K562 (cell line): ENCODE data around the gene SIGLEC1. TPM values are rescaled to one million over a fixed set of nuclear protein-coding genes. Genes with fewer than 3 reads are reported as not detected.

ENCODE experiments used
- ATAC-seq: fragments of 200-7000 bp; cut with Tn5 transposase; 3 replicates; pipeline ENCODE4 v1.9.1; 2020; ENCODE audit warnings: moderate library complexity
- BruUV-seq: library from RNA; stranded (reverse); fragments of 400-500 nt; replicated peaks from 2 replicates; lab custom pipeline; 2021; lab: Mats Ljungman, UMichigan
- CTCF ChIA-PET: fragments of 300-600 bp; formaldehyde crosslinking; extraction: SDS; loops from one replicate; lab custom pipeline; 2021; ENCODE audit warnings: low intra/inter-chr PET ratio; lab: Yijun Ruan, JAX
- POLR2A ChIA-PET: fragments of 300-600, 350-650 bp; sonication (Branson Sonifier 250); formaldehyde crosslinking; extraction: SDS; loops from one replicate; lab custom pipeline; 2021; ENCODE audit warnings: antibody characterized with exemption, inconsistent platforms; lab: Yijun Ruan, JAX
- DNase-seq, 4 experiments: peaks; one replicate each; pipeline versions ENCODE4 v3.0.0 to v3.0.0-alpha.2; 2011 to 2018; ENCODE audit warnings: low spot score in 3 of 4, mixed read lengths in 3 of 4; ENCODE audit errors: extremely low read depth in 1 of 4
- FAIRE-seq: peaks from 2 replicates; lab custom pipeline; 2011; peaks lifted over from hg19 to GRCh38; lab: Jason Lieb, UNC
- H2AFZ ChIP-seq: 2 replicates; pipeline ENCODE4 v1.6.0; 2011; ENCODE audit warnings: low read depth, low read length, control low read depth, inconsistent platforms
- H3K27ac ChIP-seq: fragments of 200-600 bp; 3 replicates; pipeline ENCODE4 v1.8.0; 2011; ENCODE audit warnings: low read depth, mild to moderate bottlenecking, control low read depth, inconsistent platforms, low read length, moderate library complexity, mixed read lengths; ENCODE audit errors: extremely low read depth
- H3K27me3 ChIP-seq, 2 experiments: fragments of 300-600 bp in 1 of 2; 2 replicates in 1 of 2; 3 replicates in 1 of 2; pipeline versions ENCODE4 v1.6.0 to v1.8.0; 2011; ENCODE audit warnings: inconsistent platforms in 2 of 2, low read length in 2 of 2, mild to moderate bottlenecking in 1 of 2, mixed read lengths in 1 of 2, moderate library complexity in 1 of 2; ENCODE audit not compliant: control insufficient read depth in 2 of 2, insufficient read depth in 2 of 2
- H3K36me3 ChIP-seq: fragments of 300-600 bp; 3 replicates; pipeline ENCODE4 v1.8.0; 2011; ENCODE audit warnings: mild to moderate bottlenecking, low read length, inconsistent platforms; ENCODE audit not compliant: control insufficient read depth, insufficient read depth
- H3K4me1 ChIP-seq, 2 experiments: fragments of 200-600 bp in 1 of 2; replicated peaks in 1 of 2; 2 replicates in 1 of 2; 3 replicates in 1 of 2; pipeline versions ENCODE4 v1.5.1 to v1.8.0; 2011; ENCODE audit warnings: inconsistent platforms in 2 of 2, low read length in 2 of 2, mild to moderate bottlenecking in 1 of 2, mixed read lengths in 1 of 2, moderate library complexity in 1 of 2; ENCODE audit not compliant: control insufficient read depth in 2 of 2, insufficient read depth in 2 of 2
- H3K4me2 ChIP-seq: 2 replicates; pipeline ENCODE4 v1.6.1; 2011; ENCODE audit warnings: low read length, control low read depth, inconsistent platforms, mixed read lengths; ENCODE audit not compliant: insufficient read depth
- H3K4me3 ChIP-seq: fragments of 200-600 bp; sonication (generic), shearing (Covaris generic); 2 replicates; pipeline ENCODE4 v1.5.1; 2016; ENCODE audit warnings: control low read depth, inconsistent platforms
- H3K79me2 ChIP-seq: fragments of 200-600 bp; 3 replicates; pipeline ENCODE4 v1.8.0; 2011; ENCODE audit warnings: low read length, inconsistent platforms; ENCODE audit not compliant: control insufficient read depth, insufficient read depth
- H3K9ac ChIP-seq, 2 experiments: 2 replicates each; pipeline versions ENCODE4 v1.6.0 to v1.6.1; 2011; ENCODE audit warnings: low read depth in 2 of 2, low read length in 2 of 2, control low read depth in 1 of 2, inconsistent platforms in 1 of 2, mild to moderate bottlenecking in 1 of 2, mixed read lengths in 1 of 2; ENCODE audit not compliant: insufficient read depth in 1 of 2
- H3K9me1 ChIP-seq: one replicate; pipeline ENCODE4 v1.6.0; 2011; ENCODE audit warnings: inconsistent platforms, mild to moderate bottlenecking, low read length, moderate library complexity; ENCODE audit not compliant: control insufficient read depth, insufficient read depth
- H3K9me3 ChIP-seq: replicated peaks from 2 replicates; pipeline ENCODE4 v1.5.1; 2011; ENCODE audit warnings: low read depth, low read length, inconsistent platforms; ENCODE audit not compliant: control insufficient read depth, insufficient read depth
- H4K20me1 ChIP-seq: replicated peaks from 2 replicates; pipeline ENCODE4 v1.6.1; 2011; ENCODE audit warnings: low read length, inconsistent platforms, mixed read lengths; ENCODE audit not compliant: control insufficient read depth, insufficient read depth
- SREBF2 ChIP-seq: sonication (generic); formaldehyde crosslinking; IDR thresholded peaks from 2 replicates; pipeline ENCODE4 v1.4.0; 2020; ENCODE audit warnings: mild to moderate bottlenecking, missing genetic modification reagents
- TOE1 ChIP-seq, 2 experiments: fragments of 450-650 bp in 1 of 2; sonication (generic) in 1 of 2; formaldehyde crosslinking in 1 of 2; IDR thresholded peaks; 2 replicates each; pipeline versions ENCODE4 v1.7.1 to v1.8.0; 2016 to 2022; ENCODE audit warnings: borderline replicate concordance in 2 of 2, mild to moderate bottlenecking in 2 of 2, antibody characterized with exemption in 1 of 2, inconsistent platforms in 1 of 2, low read depth in 1 of 2, missing genetic modification reagents in 1 of 2, moderate library complexity in 1 of 2
- ZNF277 ChIP-seq: fragments of 250-450 bp; sonication (Bioruptor Pico); IDR thresholded peaks from 2 replicates; pipeline ENCODE4 v1.8.0; 2022; ENCODE audit warnings: inconsistent platforms, mild to moderate bottlenecking, moderate library complexity, borderline replicate concordance
- WGBS: fragments of 100-300 bp; shearing (Covaris generic); methylation state at CpG from one replicate; pipeline ENCODE4 v1.1.6; 2016; ENCODE audit warnings: low coverage, mixed read lengths; ENCODE audit not compliant: insufficient coverage; ENCODE audit errors: missing lambda C conversion rate; 5-methylcytosine and 5-hydroxymethylcytosine counted together
- in situ Hi-C: fragments of 300-500 bp; cut with MboI; formaldehyde crosslinking; loops from 4 replicates; pipeline ENCODE4 v1.15.0; 2018; ENCODE audit warnings: inconsistent platforms, mixed read lengths
- intact Hi-C: fragments of 100-400 bp; cut with micrococcal nuclease; formaldehyde crosslinking; loops from 2 replicates; pipeline ENCODE4 v1.14.2; 2022
- polyA plus RNA-seq, 8 experiments: library from polyadenylated mRNA; depleted of rRNA in 4 of 8; stranded (reverse) in 5 of 8; unstranded in 3 of 8; fragments of >200 nt; fragmentation: Nextera tagmentation in 2 of 8; fragmentation: Illumina TruSeq in 1 of 8; extraction: Ambion mirVana in 2 of 8; extraction: Trizol in 1 of 8; gene quantifications; 2 replicates each; pipeline versions ENCODE4 v1.2.1 to v1.2.3, GENCODE V29; 2011 to 2014; ENCODE audit warnings: inconsistent platforms in 1 of 8, missing spikeins in 1 of 8
- total RNA-seq, 7 experiments: library from RNA; depleted of rRNA in 6 of 7; stranded (reverse); fragments of >200 nt in 6 of 7; fragmentation: Illumina TruSeq in 2 of 7; extraction: Trizol in 2 of 7; gene quantifications; 2 replicates each; pipeline versions ENCODE4 v1.2.1 to v1.2.3, GENCODE V29; 2011 to 2021; ENCODE audit warnings: low replicate concordance in 1 of 7
- TF ChIP-seq, protein P1 (sequence below): IDR thresholded peaks from 3 replicates; pipeline ENCODE4 v1.6.1; 2011; ENCODE audit warnings: borderline replicate concordance, mild to moderate bottlenecking, moderate library complexity; ENCODE audit not compliant: insufficient read length; ENCODE audit errors: extremely low read depth

Gene SIGLEC1
- total and polyA plus RNA-seq, 9 of the 15 experiments (the other 6 are each of a cell fraction or from before 2014, with no cell fraction given), result 0.05 to 0.07 TPM; not detected in 7

DNA sequence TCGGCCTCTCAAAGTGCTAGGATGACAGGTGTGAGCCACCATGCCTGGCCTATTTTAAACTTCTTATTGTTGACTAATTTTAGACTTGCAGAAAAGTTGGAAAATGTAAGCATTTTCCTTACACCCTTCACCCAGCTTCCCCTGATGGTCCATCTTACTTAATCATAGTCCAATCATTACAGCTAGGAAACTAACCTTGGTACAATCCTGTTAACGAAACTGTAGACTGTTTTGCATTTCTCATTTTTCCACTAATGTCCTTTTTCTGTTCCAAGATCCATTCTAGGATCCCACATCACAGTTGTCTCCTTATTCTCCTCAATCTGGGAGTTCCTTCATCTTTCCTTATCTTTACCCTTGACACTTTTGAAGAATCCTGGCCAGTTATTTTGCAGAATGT lies 48.5 kb downstream of the SIGLEC1 start:
- intact Hi-C loops, result no loop called here
- 3% methylated on average over 2 of the region's 2 CpGs for WGBS
- POLR2A ChIA-PET, result no interaction called here
- in situ Hi-C loops, result no loop called here
- Histone ChIP-seq H3K4me2 (no peak overlapping the region), H3K27me3 (peaks cover 0 to 23% of the 10 kb centered on the region in 2 experiments; a peak in 4 of 5 replicates), H3K9me1 (no peaks in the 10 kb centered on the region), H3K27ac (no peak overlapping the region), H2AFZ (no peak overlapping the region), H3K36me3 (no peaks in the 10 kb centered on the region), H3K9ac (no peak overlapping the region), H3K9me3 (no peaks in the 10 kb centered on the region), H3K4me1 (peaks cover 0 to 11% of the 10 kb centered on the region in 2 experiments; a peak in 4 of 5 replicates), H4K20me1 (no peaks in the 10 kb centered on the region), H3K4me3 (no peak overlapping the region), H3K79me2 (no peaks in the 10 kb centered on the region)
- BruUV-seq, result no TSS peak
- DNase-seq (no peak), FAIRE-seq (no peak), ATAC-seq (no peak)
- CTCF ChIA-PET, result no interaction called here
- TF ChIP-seq ZNF277, result no peak
- TF ChIP-seq, protein P1, sequence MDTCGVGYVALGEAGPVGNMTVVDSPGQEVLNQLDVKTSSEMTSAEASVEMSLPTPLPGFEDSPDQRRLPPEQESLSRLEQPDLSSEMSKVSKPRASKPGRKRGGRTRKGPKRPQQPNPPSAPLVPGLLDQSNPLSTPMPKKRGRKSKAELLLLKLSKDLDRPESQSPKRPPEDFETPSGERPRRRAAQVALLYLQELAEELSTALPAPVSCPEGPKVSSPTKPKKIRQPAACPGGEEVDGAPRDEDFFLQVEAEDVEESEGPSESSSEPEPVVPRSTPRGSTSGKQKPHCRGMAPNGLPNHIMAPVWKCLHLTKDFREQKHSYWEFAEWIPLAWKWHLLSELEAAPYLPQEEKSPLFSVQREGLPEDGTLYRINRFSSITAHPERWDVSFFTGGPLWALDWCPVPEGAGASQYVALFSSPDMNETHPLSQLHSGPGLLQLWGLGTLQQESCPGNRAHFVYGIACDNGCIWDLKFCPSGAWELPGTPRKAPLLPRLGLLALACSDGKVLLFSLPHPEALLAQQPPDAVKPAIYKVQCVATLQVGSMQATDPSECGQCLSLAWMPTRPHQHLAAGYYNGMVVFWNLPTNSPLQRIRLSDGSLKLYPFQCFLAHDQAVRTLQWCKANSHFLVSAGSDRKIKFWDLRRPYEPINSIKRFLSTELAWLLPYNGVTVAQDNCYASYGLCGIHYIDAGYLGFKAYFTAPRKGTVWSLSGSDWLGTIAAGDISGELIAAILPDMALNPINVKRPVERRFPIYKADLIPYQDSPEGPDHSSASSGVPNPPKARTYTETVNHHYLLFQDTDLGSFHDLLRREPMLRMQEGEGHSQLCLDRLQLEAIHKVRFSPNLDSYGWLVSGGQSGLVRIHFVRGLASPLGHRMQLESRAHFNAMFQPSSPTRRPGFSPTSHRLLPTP, result no peak
- TF ChIP-seq SREBF2 (CRISPR knock-in tag), result no peak
- no peak for TF ChIP-seq TOE1 (IDR thresholded peaks at IDR 0.05; ENCODE audit: borderline replicate concordance)
- no peak for TF ChIP-seq TOE1 (CRISPR knock-in tag; IDR thresholded peaks at IDR 0.05; ENCODE audit: borderline replicate concordance, low read depth)
